Measurements from ENCODE around the gene LMAN1L.

- TF ChIP-seq CTCF (IDR thresholded peaks at IDR 0.05) (no peak), MYBL2 (CRISPR knock-in tag; IDR thresholded peaks at IDR 0.05) (no peak), USF2 (CRISPR knock-in tag; IDR thresholded peaks at IDR 0.05) (no peak), ZNF512 (CRISPR knock-in tag; IDR thresholded peaks at IDR 0.05; ENCODE audit: borderline replicate concordance) (no peak), E2F4 (CRISPR knock-in tag; IDR thresholded peaks at IDR 0.05; ENCODE audit: borderline replicate concordance, low read depth) (no peak)
Measured at GRCh38 chr15:74836846-74837245, 24.2 kb downstream of the LMAN1L start.
